ENCODE results near the gene AFP.

The AFP gene

GRCh38 chr4:73470728-73471127 is 34.7 kb downstream of the AFP start:
- no peak for DNase-seq

GRCh38 chr4:73477176-73477575 is 41.2 kb downstream of the AFP start:
- no peak for DNase-seq

- DNase-seq, result no peak
Measured at GRCh38 chr4:73479323-73479722, 43.3 kb downstream of the AFP start.

GRCh38 chr4:73481358-73481757 is 45.3 kb downstream of the AFP start, which contains the start of gene AFM:
Gene AFM (plus strand): TSS chr4:73481745. CDS start chr4:73481776, 31 bp downstream.
- DNase-seq, result no peak

DNA sequence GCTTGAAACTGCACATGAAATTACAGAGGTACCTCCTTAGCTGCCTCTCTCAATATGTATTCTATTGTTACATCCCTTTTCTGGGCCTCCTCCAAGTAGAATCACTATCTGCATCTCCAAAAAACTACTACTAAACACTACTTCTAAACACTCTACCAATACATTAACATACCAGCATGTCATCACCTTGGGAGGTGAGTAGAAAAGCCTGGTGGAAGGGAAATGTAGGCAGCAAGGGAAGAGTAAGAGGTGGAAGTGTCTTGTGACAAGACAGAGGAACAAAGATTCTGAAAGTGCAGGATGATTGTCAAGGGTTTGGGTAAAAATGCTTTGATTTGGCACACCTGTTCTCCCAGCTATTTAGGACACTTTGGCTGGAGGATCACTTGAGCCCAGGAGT is 49.1 kb downstream of the AFP start:
- no peak for DNase-seq

DNA sequence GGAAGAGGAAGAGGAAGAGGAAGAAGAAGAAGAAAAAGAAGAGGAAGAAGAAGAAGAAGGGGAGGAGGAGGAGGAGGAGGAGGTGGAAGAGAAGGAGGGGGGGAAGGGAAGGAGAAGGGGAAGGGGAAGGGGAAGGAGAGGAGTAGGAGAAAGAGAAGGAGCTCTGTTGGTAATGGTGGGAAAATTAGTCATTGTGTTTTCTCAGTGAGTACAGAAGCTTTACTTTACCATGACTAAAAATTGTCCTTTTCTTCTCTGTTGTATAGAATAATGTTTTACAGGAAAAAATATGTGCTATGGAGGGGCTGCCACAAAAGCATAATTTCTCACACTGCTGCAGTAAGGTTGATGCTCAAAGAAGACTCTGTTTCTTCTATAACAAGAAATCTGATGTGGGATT is 49.6 kb downstream of the AFP start:
- no peak for DNase-seq

DNA sequence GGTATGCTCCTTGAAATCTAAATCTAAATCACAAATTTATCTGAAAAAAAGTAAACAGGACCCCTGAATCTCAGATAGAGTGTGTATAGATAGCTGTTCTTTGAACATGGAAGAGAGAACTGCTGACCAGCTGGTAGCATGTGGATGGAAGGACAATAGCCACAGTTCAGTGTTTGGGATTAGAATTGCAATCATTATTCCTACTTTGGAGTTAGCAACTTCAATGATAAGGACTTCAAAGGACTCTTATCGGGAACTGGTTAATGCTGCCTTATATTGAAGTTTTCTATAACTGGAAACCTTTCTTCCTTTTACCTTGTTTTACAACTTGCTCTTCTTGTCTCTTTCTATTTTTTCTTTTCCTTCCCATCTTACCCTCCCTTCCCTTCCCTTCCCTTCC is 50.5 kb downstream of the AFP start:
- no peak for DNase-seq

DNA sequence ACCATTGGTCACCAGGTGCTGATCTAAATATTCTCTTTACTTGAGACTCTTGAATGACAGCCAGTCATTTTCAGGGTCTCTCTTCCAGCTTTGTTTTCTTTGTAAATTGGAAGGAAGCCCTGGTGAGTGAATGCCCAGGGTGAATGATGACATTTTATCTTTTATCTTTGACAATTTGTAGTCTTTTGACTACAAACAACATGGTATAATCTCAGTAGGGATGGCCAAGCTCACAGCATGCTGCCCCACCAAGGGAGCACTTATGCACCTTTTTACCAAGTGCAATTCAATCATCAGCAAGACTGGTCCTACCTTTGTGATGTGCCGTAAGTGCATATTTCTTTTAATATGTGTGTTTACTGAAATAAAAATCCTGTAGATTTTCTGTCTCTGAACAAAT is 51.2 kb downstream of the AFP start:
- DNase-seq, result no peak

DNA sequence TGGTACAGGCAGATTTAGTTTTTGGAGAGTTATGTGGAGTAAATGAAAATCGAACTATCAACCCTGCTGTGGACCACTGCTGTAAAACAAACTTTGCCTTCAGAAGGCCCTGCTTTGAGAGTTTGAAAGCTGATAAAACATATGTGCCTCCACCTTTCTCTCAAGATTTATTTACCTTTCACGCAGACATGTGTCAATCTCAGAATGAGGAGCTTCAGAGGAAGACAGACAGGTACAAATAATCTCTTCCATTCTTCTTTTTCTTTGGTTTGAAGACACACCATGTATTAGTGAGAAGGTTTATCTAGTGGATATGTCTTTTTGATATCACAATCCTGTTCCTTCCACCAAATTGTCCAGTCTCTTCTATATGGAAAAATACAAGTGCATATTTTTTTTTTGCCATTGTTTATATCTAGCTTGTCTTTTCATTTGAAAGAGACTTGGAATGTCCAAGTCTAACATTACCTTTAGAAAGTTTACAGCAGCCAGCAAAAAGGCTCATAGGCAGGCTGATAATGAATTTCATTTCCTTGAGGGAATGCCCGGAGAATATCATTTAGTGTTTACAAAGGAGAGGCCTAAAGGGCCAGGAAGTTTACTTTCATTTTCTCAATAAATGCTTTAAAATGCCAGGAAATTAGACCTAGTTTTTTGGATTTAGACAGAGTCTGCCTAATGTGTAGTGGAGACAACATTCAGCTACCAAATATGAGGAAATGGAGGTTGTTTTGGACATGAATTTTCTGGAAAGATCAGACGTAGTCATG is 64.2 kb downstream of the AFP start:
- no peak for DNase-seq

GRCh38 chr4:73501664-73502265 is 65.7 kb downstream of the AFP start:
- DNase-seq, result no peak

GRCh38 chr4:73505567-73505966 is 69.5 kb downstream of the AFP start:
- no peak for DNase-seq
